PC-3 (cell line): ENCODE results near the gene GPX5.

Experiments used
- CTCF ChIP-seq: fragments of 300-600 bp; sonication (generic); conservative IDR thresholded peaks from 2 replicates; pipeline ENCODE4 v1.5.1; 2017; ENCODE audit warnings: antibody characterized with exemption, low read depth, mild to moderate bottlenecking, low read length
- EZH2 ChIP-seq: fragments of 300-600 bp; sonication (generic); IDR thresholded peaks from one replicate; pipeline ENCODE4 v1.6.1; 2017; ENCODE audit warnings: antibody characterized with exemption, mild to moderate bottlenecking, low read length; ENCODE audit not compliant: unreplicated experiment

- no peak for TF ChIP-seq CTCF
- TF ChIP-seq EZH2: no peak
These were observed 28.4 kb upstream of the GPX5 start for GRCh38 chr6:28497306-28497705.
